ENCODE results near the gene CCR1.
"Not testable (repeated sequence)": the region's sequence is repeated elsewhere in the genome, so short reads cannot be mapped to it uniquely, and the experiment has no call there.

CCR1 gene

GRCh38 chr3:46163556-46164041 lies 44.5 kb downstream of the CCR1 start:
- no peak for DNase-seq

- DNase-seq, result no peak
Measured at GRCh38 chr3:46162975-46163555, 45.0 kb downstream of the CCR1 start.

- DNase-seq, result not testable (repeated sequence)
Measured at GRCh38 chr3:46157685-46158084, 50.4 kb downstream of the CCR1 start.

GRCh38 chr3:46154311-46154710 lies 53.8 kb downstream of the CCR1 start:
- DNase-seq, result no peak

Measured in CD4-positive, alpha-beta T cell treated with Interleukin-6 for 4 hours (primary cell).